GM23338 (cell line): ENCODE results near the gene ADM2.

Experiments
- JUNB ChIP-seq: IDR thresholded peaks from one replicate; pipeline ENCODE4 v1.6.1; 2016; ENCODE audit warnings: antibody characterized with exemption; ENCODE audit not compliant: unreplicated experiment
- POLR2AphosphoS5 ChIP-seq: IDR thresholded peaks from 2 replicates; pipeline ENCODE4 v1.6.1; 2016; ENCODE audit warnings: antibody characterized with exemption, low read depth
- TF ChIP-seq, protein P1 (sequence below), 2 experiments: fragments of 200-600 bp in 1 of 2; sonication (generic) in 1 of 2; conservative IDR thresholded peaks; 2 replicates each; pipeline versions ENCODE4 v1.5.1 to v1.6.1; 2016 to 2017; ENCODE audit warnings: antibody characterized with exemption in 2 of 2, low read depth in 2 of 2, mild to moderate bottlenecking in 2 of 2, moderate library complexity in 1 of 2
- TF ChIP-seq, protein P2 (sequence below): IDR thresholded peaks from one replicate; pipeline ENCODE4 v1.6.1; 2018; ENCODE audit warnings: antibody characterized with exemption; ENCODE audit not compliant: unreplicated experiment

DNA sequence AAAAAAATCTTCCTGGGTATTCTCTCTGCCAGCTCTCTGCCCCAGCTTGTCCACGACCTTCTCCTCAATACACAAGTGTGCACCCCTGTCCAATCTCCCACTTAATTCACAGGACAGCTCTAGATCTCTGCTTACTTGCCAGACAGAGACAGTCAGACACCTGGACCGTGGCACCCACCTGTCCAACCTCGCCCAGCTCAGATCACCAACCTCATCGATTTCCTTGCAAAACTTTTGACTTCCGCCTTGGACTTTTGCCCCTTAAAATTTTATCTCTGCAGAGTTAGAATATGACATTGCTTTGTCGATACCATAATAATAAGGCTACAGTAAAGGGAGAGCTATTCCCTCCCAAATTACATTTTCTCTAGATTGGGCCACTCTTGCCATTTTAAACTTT lies 15.8 kb downstream of the ADM2 start:
- TF ChIP-seq, protein P1, sequence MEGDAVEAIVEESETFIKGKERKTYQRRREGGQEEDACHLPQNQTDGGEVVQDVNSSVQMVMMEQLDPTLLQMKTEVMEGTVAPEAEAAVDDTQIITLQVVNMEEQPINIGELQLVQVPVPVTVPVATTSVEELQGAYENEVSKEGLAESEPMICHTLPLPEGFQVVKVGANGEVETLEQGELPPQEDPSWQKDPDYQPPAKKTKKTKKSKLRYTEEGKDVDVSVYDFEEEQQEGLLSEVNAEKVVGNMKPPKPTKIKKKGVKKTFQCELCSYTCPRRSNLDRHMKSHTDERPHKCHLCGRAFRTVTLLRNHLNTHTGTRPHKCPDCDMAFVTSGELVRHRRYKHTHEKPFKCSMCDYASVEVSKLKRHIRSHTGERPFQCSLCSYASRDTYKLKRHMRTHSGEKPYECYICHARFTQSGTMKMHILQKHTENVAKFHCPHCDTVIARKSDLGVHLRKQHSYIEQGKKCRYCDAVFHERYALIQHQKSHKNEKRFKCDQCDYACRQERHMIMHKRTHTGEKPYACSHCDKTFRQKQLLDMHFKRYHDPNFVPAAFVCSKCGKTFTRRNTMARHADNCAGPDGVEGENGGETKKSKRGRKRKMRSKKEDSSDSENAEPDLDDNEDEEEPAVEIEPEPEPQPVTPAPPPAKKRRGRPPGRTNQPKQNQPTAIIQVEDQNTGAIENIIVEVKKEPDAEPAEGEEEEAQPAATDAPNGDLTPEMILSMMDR (conservative IDR thresholded peaks at IDR 0.05; ENCODE audit: low read depth in 2 of 2): no peak
- TF ChIP-seq JUNB (no peak), POLR2AphosphoS5 (no peak)
- TF ChIP-seq, protein P2, sequence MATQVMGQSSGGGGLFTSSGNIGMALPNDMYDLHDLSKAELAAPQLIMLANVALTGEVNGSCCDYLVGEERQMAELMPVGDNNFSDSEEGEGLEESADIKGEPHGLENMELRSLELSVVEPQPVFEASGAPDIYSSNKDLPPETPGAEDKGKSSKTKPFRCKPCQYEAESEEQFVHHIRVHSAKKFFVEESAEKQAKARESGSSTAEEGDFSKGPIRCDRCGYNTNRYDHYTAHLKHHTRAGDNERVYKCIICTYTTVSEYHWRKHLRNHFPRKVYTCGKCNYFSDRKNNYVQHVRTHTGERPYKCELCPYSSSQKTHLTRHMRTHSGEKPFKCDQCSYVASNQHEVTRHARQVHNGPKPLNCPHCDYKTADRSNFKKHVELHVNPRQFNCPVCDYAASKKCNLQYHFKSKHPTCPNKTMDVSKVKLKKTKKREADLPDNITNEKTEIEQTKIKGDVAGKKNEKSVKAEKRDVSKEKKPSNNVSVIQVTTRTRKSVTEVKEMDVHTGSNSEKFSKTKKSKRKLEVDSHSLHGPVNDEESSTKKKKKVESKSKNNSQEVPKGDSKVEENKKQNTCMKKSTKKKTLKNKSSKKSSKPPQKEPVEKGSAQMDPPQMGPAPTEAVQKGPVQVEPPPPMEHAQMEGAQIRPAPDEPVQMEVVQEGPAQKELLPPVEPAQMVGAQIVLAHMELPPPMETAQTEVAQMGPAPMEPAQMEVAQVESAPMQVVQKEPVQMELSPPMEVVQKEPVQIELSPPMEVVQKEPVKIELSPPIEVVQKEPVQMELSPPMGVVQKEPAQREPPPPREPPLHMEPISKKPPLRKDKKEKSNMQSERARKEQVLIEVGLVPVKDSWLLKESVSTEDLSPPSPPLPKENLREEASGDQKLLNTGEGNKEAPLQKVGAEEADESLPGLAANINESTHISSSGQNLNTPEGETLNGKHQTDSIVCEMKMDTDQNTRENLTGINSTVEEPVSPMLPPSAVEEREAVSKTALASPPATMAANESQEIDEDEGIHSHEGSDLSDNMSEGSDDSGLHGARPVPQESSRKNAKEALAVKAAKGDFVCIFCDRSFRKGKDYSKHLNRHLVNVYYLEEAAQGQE: no peak
